Keratinocyte (primary cell): ENCODE results near the gene PHLPP1.

Experiments used
- CTCF ChIP-seq, 3 experiments: IDR thresholded peaks in 1 of 3; conservative IDR thresholded peaks in 1 of 3; optimal IDR thresholded peaks in 1 of 3; 2 replicates in 2 of 3; 3 replicates in 1 of 3; pipeline versions ENCODE3 to v1.5.1; 2011; ENCODE audit warnings: low read length in 3 of 3, mild to moderate bottlenecking in 3 of 3, moderate library complexity in 2 of 3, control low read depth in 1 of 3, inconsistent platforms in 1 of 3; ENCODE audit not compliant: insufficient read depth in 2 of 3; ENCODE audit errors: extremely low read depth in 1 of 3
- EZH2 ChIP-seq: IDR thresholded peaks from one replicate; pipeline ENCODE4 v1.6.1; 2012; ENCODE audit warnings: inconsistent platforms, mild to moderate bottlenecking, low read length, moderate library complexity

DNA sequence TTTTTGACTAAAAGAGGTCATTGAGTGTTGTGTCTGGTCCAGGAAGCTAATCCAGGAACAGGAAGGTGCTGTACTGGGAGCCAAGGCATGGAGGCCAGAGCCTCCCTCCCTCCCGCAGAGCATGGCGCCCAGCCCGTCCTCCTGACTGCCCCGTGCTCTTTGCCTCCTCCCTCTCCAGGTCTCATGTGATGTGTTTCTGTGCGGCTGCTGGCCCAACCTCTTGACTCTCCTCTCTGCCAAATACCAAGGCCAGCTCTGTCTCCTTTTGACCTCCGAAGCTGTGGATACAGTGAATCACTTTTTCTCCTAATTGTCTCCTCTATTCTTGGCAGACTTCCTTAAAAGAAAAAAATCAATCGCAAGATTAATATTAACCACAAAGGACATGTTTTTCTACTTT is 284.1 kb downstream of the PHLPP1 start:
- TF ChIP-seq CTCF (optimal IDR thresholded peaks at IDR 0.05 in 1 of 3, IDR thresholded peaks at IDR 0.05 in 1 of 3, conservative IDR thresholded peaks at IDR 0.05 in 1 of 3; ENCODE audit: extremely low read depth in 1 of 3, insufficient read depth in 2 of 3, low read length in 3 of 3) = no peak
- no peak for TF ChIP-seq EZH2
